K562 (cell line): ENCODE data around the gene STK11.

Experiments
- BACH1 ChIP-seq: fragments of 200-800 bp; sonication (Bioruptor generic); IDR thresholded peaks from 2 replicates; pipeline ENCODE4 v1.6.1; 2016; ENCODE audit warnings: missing genetic modification characterization, missing compliant biosample characterization
- ETV6 ChIP-seq, 3 experiments: fragments of 150-350 bp in 1 of 3; sonication (generic) in 1 of 3; formaldehyde crosslinking in 1 of 3; IDR thresholded peaks; 2 replicates each; pipeline versions ENCODE4 v1.6.1 to v1.8.0; 2014 to 2022; ENCODE audit warnings: borderline replicate concordance in 2 of 3, low read depth in 2 of 3, antibody characterized with exemption in 1 of 3, low read length in 1 of 3, mild to moderate bottlenecking in 1 of 3, missing genetic modification reagents in 1 of 3
- HSF4 ChIP-seq: fragments of 250-450 bp; sonication (Bioruptor Pico); IDR thresholded peaks from 2 replicates; pipeline ENCODE4 v2.1.2; 2022; ENCODE audit warnings: mild to moderate bottlenecking, moderate library complexity, borderline replicate concordance
- MYC ChIP-seq, 2 experiments: fragments of 250-450 bp in 1 of 2; sonication (Bioruptor Pico) in 1 of 2; IDR thresholded peaks; 2 replicates each; pipeline versions ENCODE4 v1.5.1 to v1.6.1; 2012 to 2021; ENCODE audit warnings: low read depth in 2 of 2, borderline replicate concordance in 1 of 2, improper control_type of control experiment in 1 of 2, low read length in 1 of 2, mild to moderate bottlenecking in 1 of 2, moderate library complexity in 1 of 2

- TF ChIP-seq HSF4, result no peak
- TF ChIP-seq BACH1, result no peak
- TF ChIP-seq MYC (IDR thresholded peaks at IDR 0.05; ENCODE audit: low read depth, low read length), result no peak
- no peak for TF ChIP-seq MYC (CRISPR knock-in tag; IDR thresholded peaks at IDR 0.05; ENCODE audit: borderline replicate concordance, low read depth)
- no peak for TF ChIP-seq ETV6 (IDR thresholded peaks at IDR 0.05; ENCODE audit: borderline replicate concordance in 1 of 2, low read depth in 2 of 2, low read length in 1 of 2)
- no peak for TF ChIP-seq ETV6 (CRISPR knock-in tag; IDR thresholded peaks at IDR 0.05; ENCODE audit: borderline replicate concordance)
Observed at GRCh38 chr19:1223018-1223855, 17.7 kb downstream of the STK11 start.
